Measurements from ENCODE around the gene PTPN13.
A peak's percentile ranks its signal among the peaks of the same experiment; 100 is the strongest.

PTPN13 gene

DNA sequence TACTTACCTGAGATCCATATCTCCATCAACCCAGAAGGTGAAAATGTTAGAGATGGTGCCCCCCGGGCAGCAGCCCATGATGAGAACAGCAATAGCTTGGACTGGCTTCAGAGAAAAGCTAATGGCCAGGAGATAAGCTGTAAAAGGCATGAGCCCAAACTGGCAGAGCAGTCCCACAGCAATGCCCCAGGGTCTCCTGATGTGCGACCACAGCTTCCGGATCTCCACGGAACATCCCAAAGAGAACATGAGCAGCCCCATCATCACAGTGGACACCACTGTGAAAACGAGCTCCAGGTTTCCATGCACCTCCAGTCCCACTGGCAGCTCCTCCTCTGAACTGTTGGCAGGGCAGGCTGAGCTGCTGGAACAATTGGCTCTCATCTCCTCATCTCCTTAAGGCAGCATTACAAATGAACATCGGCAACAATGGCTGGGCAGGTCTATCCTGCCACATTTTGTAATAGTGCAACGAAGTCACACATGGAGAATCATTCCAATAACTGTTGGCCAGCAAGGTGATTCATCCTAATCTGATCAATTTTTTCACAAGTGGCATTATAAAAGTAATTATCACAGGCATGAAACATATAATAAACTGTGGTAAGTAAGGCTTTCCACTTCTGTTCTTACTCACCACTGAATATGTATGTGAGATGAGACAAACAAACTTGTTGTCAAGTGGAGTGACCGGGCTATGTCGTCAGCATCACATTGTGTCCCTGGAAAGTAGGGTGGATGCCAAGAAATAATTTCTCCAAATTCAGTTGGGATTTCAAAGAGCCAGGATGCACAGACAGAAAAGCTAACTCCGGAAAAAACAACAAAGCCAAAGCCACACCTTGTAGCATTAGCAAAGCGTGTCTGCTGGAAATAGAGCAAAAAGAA is 254.9 kb downstream of the PTPN13 start, which contains the start of gene SLC10A6:
SLC10A6 (minus strand) TSS at position 653 of the 888 bp plus-strand sequence; CDS start at position 384, 269 bp downstream.
- no peak for TF ChIP-seq CTCF (IDR thresholded peaks at IDR 0.05; ENCODE audit: low read depth, low read length, missing control alignments)
- H3K4me3 ChIP-seq (replicated peaks; ENCODE audit: low read depth, low read length) = peak within 1 kb of the TSS; percentile 23
- no peak for DNase-seq (ENCODE audit: extremely low read depth, low read depth)

GRCh38 chr4:86853209-86853608 is 259.1 kb downstream of the PTPN13 start:
- no peak overlapping the region for H3K4me3 ChIP-seq (replicated peaks; ENCODE audit: low read depth, low read length)
- no peak for TF ChIP-seq CTCF (IDR thresholded peaks at IDR 0.05; ENCODE audit: low read depth, low read length, missing control alignments)
- DNase-seq (ENCODE audit: extremely low read depth, low read depth) = no peak

DNA sequence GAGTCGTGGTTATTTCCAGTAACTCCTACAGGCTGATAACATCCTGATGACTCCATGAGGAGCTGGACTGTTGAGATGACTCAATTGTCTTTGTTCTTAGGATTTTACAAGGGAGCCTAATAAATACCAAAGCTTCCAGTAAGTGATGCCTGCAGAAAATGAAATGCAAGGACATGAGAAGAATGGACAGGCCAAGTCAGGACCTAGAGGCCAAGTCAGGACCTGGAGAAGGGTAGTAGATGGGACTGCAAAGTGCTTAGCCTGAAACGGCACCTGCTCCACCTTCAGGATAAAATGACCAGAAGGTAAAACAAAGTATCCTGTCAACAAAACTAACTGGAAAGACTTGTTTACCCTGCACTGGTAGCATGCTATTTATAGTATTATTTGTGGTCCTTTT is 261.5 kb downstream of the PTPN13 start:
- no peak for TF ChIP-seq CTCF (IDR thresholded peaks at IDR 0.05; ENCODE audit: low read depth, low read length, missing control alignments)
- H3K4me3 ChIP-seq (replicated peaks; ENCODE audit: low read depth, low read length) = no peak overlapping the region
- DNase-seq (ENCODE audit: extremely low read depth, low read depth) = peak; percentile 62

- no peak for TF ChIP-seq CTCF (IDR thresholded peaks at IDR 0.05; ENCODE audit: low read depth, low read length, missing control alignments)
- no peak for DNase-seq (ENCODE audit: extremely low read depth, low read depth)
- no peak overlapping the region for H3K4me3 ChIP-seq (replicated peaks; ENCODE audit: low read depth, low read length)
Observed at GRCh38 chr4:86856896-86857295, 262.8 kb downstream of the PTPN13 start.

DNA sequence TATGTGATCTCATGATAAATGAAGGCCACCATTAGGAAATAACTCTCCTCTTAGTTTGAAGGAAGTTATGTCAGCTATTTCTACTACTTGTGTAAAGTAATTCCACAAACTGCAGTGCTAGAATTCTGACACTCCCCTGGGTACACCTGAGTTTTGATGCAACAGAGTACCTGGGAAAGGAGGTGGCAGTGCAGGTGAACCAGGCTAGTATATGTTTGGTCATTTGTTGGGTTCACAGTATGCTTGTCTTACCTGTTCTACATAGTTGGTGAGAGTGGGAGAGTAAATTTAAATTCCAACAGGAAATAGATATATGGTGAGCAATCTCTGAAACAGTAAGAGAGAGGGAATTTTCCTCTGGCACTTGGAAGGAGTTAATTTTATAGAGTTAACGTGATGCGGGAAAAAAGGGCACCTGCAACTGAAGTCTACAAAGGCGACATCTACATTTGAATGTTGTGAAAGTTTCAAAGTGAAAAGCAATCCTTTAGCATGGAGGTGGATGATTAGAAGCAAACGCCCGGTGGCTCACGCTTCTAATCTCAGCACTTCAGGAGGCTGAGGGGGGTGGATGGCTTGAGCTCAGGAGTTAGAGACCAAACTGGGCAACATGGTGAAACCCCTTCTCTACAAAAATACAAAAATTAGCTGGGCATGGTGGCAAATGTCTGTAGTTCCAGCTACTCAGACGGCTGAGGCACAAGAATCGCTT is 263.4 kb downstream of the PTPN13 start:
- no peak for DNase-seq (ENCODE audit: extremely low read depth, low read depth)
- no peak for TF ChIP-seq CTCF (IDR thresholded peaks at IDR 0.05; ENCODE audit: low read depth, low read length, missing control alignments)
- no peak overlapping the region for H3K4me3 ChIP-seq (replicated peaks; ENCODE audit: low read depth, low read length)
